ENCODE data around the gene C20orf173. TPM values are rescaled to one million over a fixed set of nuclear protein-coding genes. Genes with fewer than 3 reads are reported as not detected.
"Not testable (repeated sequence)": the region's sequence is repeated elsewhere in the genome, so short reads cannot be mapped to it uniquely, and the experiment has no call there.

Gene C20orf173
- total RNA-seq, 4 donors from 2014 or later, result not detected

DNA sequence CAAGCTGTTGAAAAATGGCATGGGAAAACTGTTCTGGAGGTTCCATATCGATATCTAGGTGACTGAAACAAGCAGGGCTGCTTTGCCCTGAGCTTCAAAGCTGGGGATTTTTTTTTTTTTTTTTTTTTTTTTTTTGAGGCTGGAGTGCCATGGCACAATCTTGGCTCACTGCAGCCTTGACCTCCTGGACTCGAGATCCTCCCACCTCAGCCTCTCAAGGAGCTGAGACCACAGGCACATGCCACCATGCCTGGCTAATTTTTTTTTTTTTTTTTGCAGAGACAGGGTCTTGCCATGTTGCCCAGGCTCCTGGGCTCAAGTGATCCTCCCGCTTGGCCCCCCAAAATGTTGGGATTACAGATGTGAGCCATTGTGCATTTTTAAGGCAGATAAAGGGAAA is 23.5 kb upstream of the C20orf173 start:
- Histone ChIP-seq H3K4me3 (no peak overlapping the region), H3K27ac (no peak overlapping the region), H3K4me1 (no peaks in the 10 kb centered on the region), H3K27me3 (no peaks in the 10 kb centered on the region), H3K36me3 (peaks cover 0 to 68% of the 10 kb centered on the region in 2 donors), H3K9me3 (no peaks in the 10 kb centered on the region)
- DNase-seq (no peak), ATAC-seq (no peak)
- in situ Hi-C loops (cut with MboI; ENCODE audit: low sequenced_read_pairs in 4 of 4), result no loop called here
- no peak for TF ChIP-seq POLR2A (IDR thresholded peaks at IDR 0.05)
- TF ChIP-seq, protein P1, sequence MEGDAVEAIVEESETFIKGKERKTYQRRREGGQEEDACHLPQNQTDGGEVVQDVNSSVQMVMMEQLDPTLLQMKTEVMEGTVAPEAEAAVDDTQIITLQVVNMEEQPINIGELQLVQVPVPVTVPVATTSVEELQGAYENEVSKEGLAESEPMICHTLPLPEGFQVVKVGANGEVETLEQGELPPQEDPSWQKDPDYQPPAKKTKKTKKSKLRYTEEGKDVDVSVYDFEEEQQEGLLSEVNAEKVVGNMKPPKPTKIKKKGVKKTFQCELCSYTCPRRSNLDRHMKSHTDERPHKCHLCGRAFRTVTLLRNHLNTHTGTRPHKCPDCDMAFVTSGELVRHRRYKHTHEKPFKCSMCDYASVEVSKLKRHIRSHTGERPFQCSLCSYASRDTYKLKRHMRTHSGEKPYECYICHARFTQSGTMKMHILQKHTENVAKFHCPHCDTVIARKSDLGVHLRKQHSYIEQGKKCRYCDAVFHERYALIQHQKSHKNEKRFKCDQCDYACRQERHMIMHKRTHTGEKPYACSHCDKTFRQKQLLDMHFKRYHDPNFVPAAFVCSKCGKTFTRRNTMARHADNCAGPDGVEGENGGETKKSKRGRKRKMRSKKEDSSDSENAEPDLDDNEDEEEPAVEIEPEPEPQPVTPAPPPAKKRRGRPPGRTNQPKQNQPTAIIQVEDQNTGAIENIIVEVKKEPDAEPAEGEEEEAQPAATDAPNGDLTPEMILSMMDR (IDR thresholded peaks at IDR 0.05 in 4 of 5, conservative IDR thresholded peaks at IDR 0.05 in 1 of 5), result no peak
- intact Hi-C loops (cut with DNase I; ENCODE audit: low total_unique reads), result no loop called here

DNA sequence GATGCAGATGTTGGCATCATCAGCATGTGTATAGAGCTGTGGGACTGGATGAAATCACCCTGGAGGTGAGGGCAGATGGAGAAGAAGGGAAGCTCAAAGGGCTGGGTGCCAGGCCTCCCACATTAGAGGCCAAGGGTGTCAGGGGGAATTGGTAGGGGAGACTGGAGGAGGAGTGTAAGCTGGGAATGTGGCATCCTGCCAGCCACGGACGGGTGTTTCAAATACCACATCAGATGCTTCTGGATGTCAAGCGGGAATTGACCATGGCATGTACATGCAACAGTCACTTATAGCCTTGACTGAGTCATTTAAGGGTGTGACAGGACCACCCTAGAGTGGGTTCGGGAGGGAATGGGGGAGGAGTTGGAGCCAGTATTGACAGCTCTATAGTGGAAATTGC is 22.1 kb upstream of the C20orf173 start:
- intact Hi-C loops (cut with DNase I; ENCODE audit: low total_unique reads) (no loop called here), in situ Hi-C loops (cut with MboI; ENCODE audit: low sequenced_read_pairs in 4 of 4) (no loop called here)
- TF ChIP-seq, protein P1 (IDR thresholded peaks at IDR 0.05 in 4 of 5, conservative IDR thresholded peaks at IDR 0.05 in 1 of 5), result no peak
- TF ChIP-seq POLR2A (IDR thresholded peaks at IDR 0.05), result no peak
- Histone ChIP-seq H3K4me1 (no peaks in the 10 kb centered on the region), H3K36me3 (peaks cover 0 to 68% of the 10 kb centered on the region in 2 donors), H3K27ac (no peak overlapping the region), H3K4me3 (no peak overlapping the region), H3K9me3 (no peaks in the 10 kb centered on the region), H3K27me3 (no peaks in the 10 kb centered on the region)
- DNase-seq (no peak), ATAC-seq (no peak)

DNA sequence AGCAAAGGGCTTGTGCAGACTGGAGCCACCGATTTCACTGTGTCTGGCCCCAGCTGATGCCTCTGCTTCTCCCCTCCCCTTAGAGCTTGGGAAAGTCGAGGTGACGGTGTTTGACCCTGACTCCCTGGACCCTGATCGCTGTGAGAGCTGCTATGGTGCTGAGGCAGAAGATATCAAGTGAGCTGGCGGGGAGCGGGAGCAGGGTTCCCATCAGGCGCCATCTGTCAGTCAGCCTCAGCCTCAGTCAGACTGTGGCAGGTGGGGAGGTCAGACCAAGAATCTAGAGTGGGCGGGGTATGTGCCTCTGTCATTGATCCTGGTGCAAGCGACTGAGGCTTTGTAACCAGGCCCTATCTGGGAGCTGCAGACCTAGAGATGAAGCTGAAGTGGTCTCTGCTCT is 17.9 kb upstream of the C20orf173 start:
- H3K4me3 ChIP-seq, result no peak overlapping the region
- H3K36me3 ChIP-seq, result peaks cover 0 to 58% of the 10 kb centered on the region in 2 donors
- no peaks in the 10 kb centered on the region for H3K27me3 ChIP-seq
- intact Hi-C loops (cut with DNase I; ENCODE audit: low total_unique reads) (no loop called here), in situ Hi-C loops (cut with MboI; ENCODE audit: low sequenced_read_pairs in 4 of 4) (no loop called here)
- DNase-seq (no peak), ATAC-seq (no peak)
- no peaks in the 10 kb centered on the region for H3K9me3 ChIP-seq
- H3K27ac ChIP-seq, result no peak overlapping the region
- TF ChIP-seq, protein P1 (IDR thresholded peaks at IDR 0.05 in 4 of 5, conservative IDR thresholded peaks at IDR 0.05 in 1 of 5), result no peak
- TF ChIP-seq POLR2A (IDR thresholded peaks at IDR 0.05), result no peak
- H3K4me1 ChIP-seq, result peaks cover 0 to 5% of the 10 kb centered on the region in 2 donors

DNA sequence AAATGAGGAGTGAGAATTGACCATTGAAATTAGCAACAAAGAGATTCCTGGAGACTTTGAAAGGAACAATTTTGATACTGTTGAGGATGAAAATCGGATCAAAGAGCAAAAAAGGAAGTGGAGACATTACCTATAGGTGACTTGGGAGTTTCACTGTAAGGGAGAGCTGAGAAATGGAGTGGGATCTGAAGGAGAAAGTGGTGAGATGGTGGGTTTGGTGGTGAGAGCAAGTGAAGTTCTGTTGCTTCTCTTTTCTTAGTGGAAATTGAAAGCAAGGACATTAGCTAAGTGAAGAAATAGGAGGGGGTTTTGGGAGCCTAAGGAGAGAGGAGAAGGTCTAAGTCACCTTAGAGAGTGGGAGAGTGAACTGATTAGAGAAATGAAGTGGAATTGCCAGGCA is 16.7 kb upstream of the C20orf173 start:
- intact Hi-C loops (cut with DNase I; ENCODE audit: low total_unique reads) (no loop called here), in situ Hi-C loops (cut with MboI; ENCODE audit: low sequenced_read_pairs in 4 of 4) (no loop called here)
- H3K27me3 ChIP-seq, result no peaks in the 10 kb centered on the region
- ATAC-seq (no peak), DNase-seq (no peak)
- H3K4me3 ChIP-seq, result no peak overlapping the region
- H3K9me3 ChIP-seq, result no peaks in the 10 kb centered on the region
- no peak overlapping the region for H3K27ac ChIP-seq
- peaks cover 0 to 48% of the 10 kb centered on the region in 2 donors for H3K36me3 ChIP-seq
- TF ChIP-seq, protein P1 (IDR thresholded peaks at IDR 0.05 in 4 of 5, conservative IDR thresholded peaks at IDR 0.05 in 1 of 5), result no peak
- no peak for TF ChIP-seq POLR2A (IDR thresholded peaks at IDR 0.05)
- H3K4me1 ChIP-seq, result peaks cover 0 to 11% of the 10 kb centered on the region in 2 donors

DNA sequence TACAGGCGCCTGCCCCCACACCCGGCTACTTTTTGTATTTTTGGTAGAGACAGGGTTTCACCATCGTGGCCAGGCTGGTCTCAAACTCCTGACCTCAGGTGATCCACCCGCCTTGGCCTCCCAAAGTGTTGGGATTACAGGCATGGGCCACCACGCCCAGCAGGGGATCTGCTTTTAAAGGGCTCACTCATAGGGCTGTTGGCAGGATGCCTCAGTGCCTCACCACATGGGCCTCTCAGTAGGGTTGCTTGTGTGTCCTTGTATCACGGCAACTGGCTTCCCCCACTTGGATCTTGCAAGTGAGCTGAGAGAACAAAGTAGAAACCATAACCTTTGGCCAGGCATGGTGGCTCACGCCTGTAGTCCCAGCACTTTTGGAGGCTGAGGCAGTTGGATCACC is 15.5 kb upstream of the C20orf173 start:
- ATAC-seq; H3K27me3 ChIP-seq; H3K9me3 ChIP-seq; DNase-seq; intact Hi-C loops (cut with DNase I; ENCODE audit: low total_unique reads); H3K27ac ChIP-seq; H3K4me3 ChIP-seq; in situ Hi-C loops (cut with MboI; ENCODE audit: low sequenced_read_pairs in 4 of 4): not testable (repeated sequence)
- Histone ChIP-seq H3K4me1 (peaks cover 0 to 12% of the 10 kb centered on the region in 2 donors), H3K36me3 (peaks cover 0 to 38% of the 10 kb centered on the region in 2 donors)

All from gastrocnemius medialis (tissue), 4 donors.